Loucy (cell line): ENCODE measurements around the gene LYG2.
"Not testable (repeated sequence)": the region's sequence is repeated elsewhere in the genome, so short reads cannot be mapped to it uniquely, and the experiment has no call there.

ENCODE experiments used
- H2AFZ ChIP-seq: fragments of 200-600 bp; sonication (generic); 2 replicates; pipeline ENCODE4 v1.6.0; 2016; ENCODE audit warnings: antibody characterized with exemption, mild to moderate bottlenecking, low read length, moderate library complexity
- H3F3A ChIP-seq: fragments of 200-600 bp; 2 replicates; pipeline ENCODE4 v1.6.0; 2016; ENCODE audit warnings: antibody characterized with exemption, low read depth, mild to moderate bottlenecking
- H3K27me3 ChIP-seq: fragments of 200-600 bp; sonication (generic); 2 replicates; pipeline ENCODE4 v1.6.1; 2014; ENCODE audit warnings: low read length, mild to moderate bottlenecking; ENCODE audit not compliant: insufficient read depth, poor library complexity, severe bottlenecking
- H3K36me3 ChIP-seq: fragments of 200-600 bp; sonication (generic); 2 replicates; pipeline ENCODE4 v1.6.1; 2016; ENCODE audit warnings: low read length; ENCODE audit not compliant: insufficient read depth
- H3K4me1 ChIP-seq: fragments of 200-600 bp; sonication (generic); 2 replicates; pipeline ENCODE4 v1.5.1; 2014; ENCODE audit warnings: low read length, mild to moderate bottlenecking; ENCODE audit not compliant: insufficient read depth, poor library complexity, severe bottlenecking
- H3K4me2 ChIP-seq: fragments of 200-600 bp; sonication (generic); 2 replicates; pipeline ENCODE4 v1.6.0; 2014; ENCODE audit warnings: antibody characterized with exemption, low read length, low read depth, mild to moderate bottlenecking; ENCODE audit not compliant: poor library complexity, severe bottlenecking
- H3K4me3 ChIP-seq: fragments of 200-600 bp; sonication (generic); 2 replicates; pipeline ENCODE4 v1.5.1; 2014; ENCODE audit warnings: low read length, mild to moderate bottlenecking, mixed read lengths; ENCODE audit not compliant: poor library complexity, severe bottlenecking
- H3K79me2 ChIP-seq: fragments of 200-600 bp; sonication (generic); 2 replicates; pipeline ENCODE4 v1.6.1; 2014; ENCODE audit warnings: low read length; ENCODE audit not compliant: insufficient read depth
- H3K9ac ChIP-seq: fragments of 200-600 bp; sonication (generic); 2 replicates; pipeline ENCODE4 v1.6.0; 2014; ENCODE audit warnings: mild to moderate bottlenecking, low read depth, low read length, moderate library complexity; ENCODE audit not compliant: poor library complexity, severe bottlenecking
- H3K9me2 ChIP-seq: fragments of 200-600 bp; sonication (generic); replicated peaks from 2 replicates; pipeline ENCODE4 v1.6.1; 2016; ENCODE audit warnings: low read depth, low read length, mixed read lengths
- H3K9me3 ChIP-seq: fragments of 200-600 bp; sonication (generic); 2 replicates; pipeline ENCODE4 v1.6.1; 2014; ENCODE audit warnings: mild to moderate bottlenecking, antibody characterized with exemption, low read length, low read depth; ENCODE audit not compliant: insufficient read depth
- H4K20me1 ChIP-seq: fragments of 200-600 bp; sonication (generic); 2 replicates; pipeline ENCODE4 v1.6.0; 2014; ENCODE audit warnings: antibody characterized with exemption, low read length, mild to moderate bottlenecking; ENCODE audit not compliant: insufficient read depth, poor library complexity, severe bottlenecking
- EZH2phosphoT487 ChIP-seq: fragments of 200-600 bp; IDR thresholded peaks from 2 replicates; pipeline ENCODE4 v1.6.1; 2018; ENCODE audit warnings: antibody characterized with exemption, mild to moderate bottlenecking, moderate library complexity, borderline replicate concordance
- TF ChIP-seq, protein P1 (sequence below): fragments of 200-600 bp; sonication (generic); conservative IDR thresholded peaks from 2 replicates; pipeline ENCODE4 v1.5.1; 2014; ENCODE audit warnings: mild to moderate bottlenecking, antibody characterized with exemption, low read length

LYG2 gene

DNA sequence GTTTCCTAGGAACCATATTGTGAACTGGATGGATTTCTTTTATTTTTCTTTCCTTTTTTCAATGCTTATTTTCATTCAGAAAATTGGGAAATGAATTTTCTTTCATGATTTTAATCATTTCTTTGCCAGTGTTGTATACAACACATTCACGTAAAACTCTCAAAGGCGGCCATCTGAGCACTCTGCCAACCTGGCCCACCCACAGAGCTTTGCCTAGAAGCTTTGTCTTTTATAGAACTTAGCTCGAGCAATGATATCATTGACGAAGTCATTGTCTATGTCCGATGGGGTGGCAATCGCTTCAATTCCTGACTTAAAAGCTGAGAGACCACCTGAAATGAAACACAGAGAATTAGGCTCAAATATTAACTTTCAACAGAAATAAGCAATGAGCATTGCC is 13.3 kb downstream of the LYG2 start:
- Histone ChIP-seq H4K20me1 (no peaks in the 10 kb centered on the region), H3K9me3 (no peaks in the 10 kb centered on the region), H3F3A (no peaks in the 10 kb centered on the region), H3K9ac (no peak overlapping the region), H2AFZ (no peak overlapping the region), H3K4me1 (no peaks in the 10 kb centered on the region), H3K4me3 (no peak overlapping the region), H3K4me2 (no peak overlapping the region), H3K36me3 (no peaks in the 10 kb centered on the region), H3K9me2 (no peaks in the 10 kb centered on the region), H3K79me2 (no peaks in the 10 kb centered on the region), H3K27me3 (no peaks in the 10 kb centered on the region)
- TF ChIP-seq, protein P1, sequence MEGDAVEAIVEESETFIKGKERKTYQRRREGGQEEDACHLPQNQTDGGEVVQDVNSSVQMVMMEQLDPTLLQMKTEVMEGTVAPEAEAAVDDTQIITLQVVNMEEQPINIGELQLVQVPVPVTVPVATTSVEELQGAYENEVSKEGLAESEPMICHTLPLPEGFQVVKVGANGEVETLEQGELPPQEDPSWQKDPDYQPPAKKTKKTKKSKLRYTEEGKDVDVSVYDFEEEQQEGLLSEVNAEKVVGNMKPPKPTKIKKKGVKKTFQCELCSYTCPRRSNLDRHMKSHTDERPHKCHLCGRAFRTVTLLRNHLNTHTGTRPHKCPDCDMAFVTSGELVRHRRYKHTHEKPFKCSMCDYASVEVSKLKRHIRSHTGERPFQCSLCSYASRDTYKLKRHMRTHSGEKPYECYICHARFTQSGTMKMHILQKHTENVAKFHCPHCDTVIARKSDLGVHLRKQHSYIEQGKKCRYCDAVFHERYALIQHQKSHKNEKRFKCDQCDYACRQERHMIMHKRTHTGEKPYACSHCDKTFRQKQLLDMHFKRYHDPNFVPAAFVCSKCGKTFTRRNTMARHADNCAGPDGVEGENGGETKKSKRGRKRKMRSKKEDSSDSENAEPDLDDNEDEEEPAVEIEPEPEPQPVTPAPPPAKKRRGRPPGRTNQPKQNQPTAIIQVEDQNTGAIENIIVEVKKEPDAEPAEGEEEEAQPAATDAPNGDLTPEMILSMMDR = no peak
- no peak for TF ChIP-seq EZH2phosphoT487

DNA sequence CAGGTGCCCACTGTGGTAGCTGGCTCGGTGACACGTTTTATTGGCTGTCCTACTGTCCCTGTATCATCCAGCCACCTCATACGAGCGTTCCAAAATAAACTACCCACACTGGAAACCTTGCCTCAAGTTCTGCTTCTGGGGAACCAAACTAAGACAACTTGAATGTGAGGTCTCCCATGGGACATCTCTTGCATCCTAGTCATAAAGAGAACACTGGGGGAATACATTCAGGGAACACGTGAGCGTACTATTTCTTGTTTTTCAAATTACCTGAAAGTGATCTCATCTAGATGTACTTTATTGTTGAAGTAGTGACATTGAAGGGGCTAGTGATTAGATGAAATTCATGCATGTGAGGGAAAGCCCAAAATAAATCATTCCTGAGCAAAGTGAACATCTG is 15.0 kb downstream of the LYG2 start:
- H3K36me3 ChIP-seq = no peaks in the 10 kb centered on the region
- H3F3A ChIP-seq = no peaks in the 10 kb centered on the region
- no peaks in the 10 kb centered on the region for H3K9me3 ChIP-seq
- H4K20me1 ChIP-seq = no peaks in the 10 kb centered on the region
- H3K27me3 ChIP-seq = no peaks in the 10 kb centered on the region
- H3K9me2 ChIP-seq = no peaks in the 10 kb centered on the region
- H3K4me3 ChIP-seq = no peak overlapping the region
- H3K79me2 ChIP-seq = no peaks in the 10 kb centered on the region
- no peak overlapping the region for H3K9ac ChIP-seq
- H3K4me1 ChIP-seq = no peaks in the 10 kb centered on the region
- TF ChIP-seq EZH2phosphoT487 = no peak
- TF ChIP-seq, protein P1 = no peak
- no peak overlapping the region for H3K4me2 ChIP-seq
- no peak overlapping the region for H2AFZ ChIP-seq

DNA sequence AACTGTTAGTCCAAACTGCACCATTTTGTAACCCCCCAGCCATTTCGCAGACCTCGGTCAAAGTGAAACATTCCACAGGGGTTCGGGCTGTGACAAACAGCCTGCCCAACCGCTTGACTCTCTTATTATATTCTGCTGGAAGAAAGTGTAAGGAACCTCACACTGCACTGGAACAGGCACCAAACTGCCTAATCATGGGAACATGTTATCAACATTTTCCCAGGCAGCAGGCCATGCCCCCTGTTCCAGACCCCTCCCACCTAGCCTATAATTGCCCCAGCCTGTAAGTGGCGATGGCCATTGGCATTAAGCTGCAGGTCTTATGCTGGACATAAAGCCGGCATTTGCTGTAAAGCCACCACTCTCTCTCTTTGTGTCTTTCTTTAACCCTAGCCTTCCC is 16.9 kb downstream of the LYG2 start:
- Histone ChIP-seq H3K4me2 (no peak overlapping the region), H3K4me3 (no peak overlapping the region), H3K9me2 (no peaks in the 10 kb centered on the region), H3K9me3 (no peaks in the 10 kb centered on the region), H3K9ac (no peak overlapping the region), H3K4me1 (no peaks in the 10 kb centered on the region), H3F3A (no peaks in the 10 kb centered on the region), H3K27me3 (no peaks in the 10 kb centered on the region), H2AFZ (no peak overlapping the region), H4K20me1 (no peaks in the 10 kb centered on the region), H3K36me3 (no peaks in the 10 kb centered on the region), H3K79me2 (no peaks in the 10 kb centered on the region)
- TF ChIP-seq, protein P1 = no peak
- TF ChIP-seq EZH2phosphoT487 = no peak

DNA sequence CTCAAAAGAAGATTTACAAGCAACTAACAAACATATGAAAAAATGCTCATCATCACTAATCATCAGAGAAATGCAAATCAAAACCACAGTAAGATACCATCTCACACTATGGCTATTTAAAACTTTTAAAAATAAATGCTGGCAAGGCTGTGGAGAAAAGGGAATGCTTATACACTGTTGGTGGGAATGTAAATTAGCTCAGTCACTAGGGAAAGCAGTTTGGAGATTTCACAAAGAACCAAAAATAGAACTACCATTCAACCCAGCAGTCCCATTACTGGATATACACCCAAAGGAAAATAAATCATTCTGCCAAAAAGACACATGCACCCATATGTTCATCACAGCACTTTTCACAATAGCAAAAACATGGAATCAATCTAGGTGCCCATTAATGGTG is 22.3 kb downstream of the LYG2 start:
- not testable (repeated sequence) for H3K9me3 ChIP-seq, H3K79me2 ChIP-seq, H4K20me1 ChIP-seq, H3K4me2 ChIP-seq, H3K9me2 ChIP-seq, H3K36me3 ChIP-seq, H3K4me3 ChIP-seq, H3K9ac ChIP-seq, H3F3A ChIP-seq, H2AFZ ChIP-seq, H3K4me1 ChIP-seq, H3K27me3 ChIP-seq
